GM12801 (cell line): ENCODE data around the gene ZNF365.

Source experiments
- TF ChIP-seq, protein P1 (sequence below): IDR thresholded peaks from one replicate; pipeline ENCODE4 v1.5.1; 2011; ENCODE audit warnings: control low read depth; ENCODE audit not compliant: insufficient read length; ENCODE audit errors: extremely low read depth

Gene ZNF365

DNA sequence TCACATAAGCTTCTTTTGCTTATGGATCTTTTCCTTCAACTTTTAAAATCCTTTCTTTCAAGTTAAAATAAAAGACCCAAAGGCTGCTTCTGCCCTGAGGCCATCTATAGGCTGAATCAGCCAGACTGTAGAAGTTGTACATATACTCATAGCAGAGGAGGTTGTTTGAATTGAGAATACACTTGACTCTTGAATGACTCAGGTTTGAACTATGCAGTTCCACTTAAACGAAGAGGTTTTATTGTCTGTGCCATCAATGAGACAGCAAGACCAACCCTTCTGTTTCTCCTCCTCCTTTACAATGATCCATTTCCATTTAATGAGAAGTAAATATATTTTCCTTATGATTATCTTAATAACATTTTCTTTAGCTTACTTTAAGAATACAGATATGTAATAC is 5.8 kb downstream of the ZNF365 start:
- TF ChIP-seq, protein P1, sequence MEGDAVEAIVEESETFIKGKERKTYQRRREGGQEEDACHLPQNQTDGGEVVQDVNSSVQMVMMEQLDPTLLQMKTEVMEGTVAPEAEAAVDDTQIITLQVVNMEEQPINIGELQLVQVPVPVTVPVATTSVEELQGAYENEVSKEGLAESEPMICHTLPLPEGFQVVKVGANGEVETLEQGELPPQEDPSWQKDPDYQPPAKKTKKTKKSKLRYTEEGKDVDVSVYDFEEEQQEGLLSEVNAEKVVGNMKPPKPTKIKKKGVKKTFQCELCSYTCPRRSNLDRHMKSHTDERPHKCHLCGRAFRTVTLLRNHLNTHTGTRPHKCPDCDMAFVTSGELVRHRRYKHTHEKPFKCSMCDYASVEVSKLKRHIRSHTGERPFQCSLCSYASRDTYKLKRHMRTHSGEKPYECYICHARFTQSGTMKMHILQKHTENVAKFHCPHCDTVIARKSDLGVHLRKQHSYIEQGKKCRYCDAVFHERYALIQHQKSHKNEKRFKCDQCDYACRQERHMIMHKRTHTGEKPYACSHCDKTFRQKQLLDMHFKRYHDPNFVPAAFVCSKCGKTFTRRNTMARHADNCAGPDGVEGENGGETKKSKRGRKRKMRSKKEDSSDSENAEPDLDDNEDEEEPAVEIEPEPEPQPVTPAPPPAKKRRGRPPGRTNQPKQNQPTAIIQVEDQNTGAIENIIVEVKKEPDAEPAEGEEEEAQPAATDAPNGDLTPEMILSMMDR, result no peak

DNA sequence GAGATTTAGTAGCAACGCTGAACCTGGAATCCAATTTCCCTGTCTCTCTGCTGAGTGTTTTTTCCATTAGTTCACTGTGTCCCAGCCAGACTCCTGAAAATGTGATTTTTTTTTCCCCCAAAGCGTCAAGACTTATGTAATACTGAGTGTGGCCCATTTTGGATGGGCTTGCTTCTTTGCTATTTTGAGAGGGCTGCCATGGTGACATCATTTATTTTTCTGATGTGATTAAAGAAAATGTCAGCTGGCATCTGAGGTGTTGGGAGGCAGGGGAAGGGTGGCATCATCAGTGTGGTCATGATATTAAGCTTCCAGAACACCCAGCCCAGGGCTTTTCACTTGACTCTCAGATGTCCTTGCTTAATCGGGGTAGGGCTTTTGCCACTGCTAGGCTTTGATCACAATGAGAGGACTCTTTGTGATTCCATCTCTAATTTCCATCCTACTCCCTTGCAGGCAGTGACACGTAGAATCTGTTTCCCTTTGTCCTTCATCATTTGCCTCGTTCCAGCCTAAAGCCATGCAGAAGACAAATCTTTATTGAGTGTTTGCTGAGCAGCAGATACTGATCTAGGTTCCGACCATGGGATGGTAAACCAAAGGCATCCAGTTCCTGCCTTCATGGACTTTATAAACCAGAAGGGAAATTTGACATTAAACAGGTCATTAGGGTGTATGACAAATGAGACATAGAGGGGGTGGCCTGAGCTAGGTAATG is 7.4 kb downstream of the ZNF365 start:
- TF ChIP-seq, protein P1, result no peak

DNA sequence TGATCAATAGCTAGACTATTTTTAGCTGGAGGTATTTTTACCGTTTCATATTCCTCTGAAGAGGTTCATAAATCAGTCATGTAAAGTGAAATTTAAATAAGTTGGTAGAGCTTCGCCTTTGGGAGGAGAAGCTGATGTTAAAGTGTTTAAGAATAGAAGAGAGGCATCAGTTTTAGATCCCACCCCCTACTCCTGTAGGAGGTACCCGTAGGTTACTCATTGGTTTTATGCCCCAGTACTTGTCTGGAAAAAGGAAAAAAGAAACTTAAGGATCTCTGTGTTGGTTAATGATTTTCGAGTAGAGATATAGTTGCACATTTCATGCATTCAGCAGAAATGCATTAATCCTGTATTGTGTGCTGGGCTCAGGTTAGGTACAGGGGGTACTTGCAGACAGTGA is 8.7 kb downstream of the ZNF365 start:
- TF ChIP-seq, protein P1, result no peak

DNA sequence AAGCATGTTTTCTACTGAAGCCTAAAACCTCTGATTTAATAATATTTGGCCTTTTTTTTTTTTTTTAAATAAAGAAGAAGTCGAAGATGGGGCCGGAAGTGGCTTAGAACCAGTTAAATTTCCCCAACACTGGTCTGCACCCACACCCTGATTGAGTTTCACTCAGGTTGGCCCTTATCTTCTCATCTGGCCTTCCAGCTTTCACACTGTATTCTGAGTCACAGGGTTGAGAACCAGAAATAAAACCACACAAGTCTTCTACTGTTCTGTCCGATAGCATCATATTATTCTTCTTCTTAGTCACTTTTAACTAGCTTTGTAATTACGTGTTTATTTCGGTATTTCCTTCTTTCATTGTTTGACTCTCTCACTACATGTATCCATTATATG is 9.9 kb downstream of the ZNF365 start:
- TF ChIP-seq, protein P1, result no peak

DNA sequence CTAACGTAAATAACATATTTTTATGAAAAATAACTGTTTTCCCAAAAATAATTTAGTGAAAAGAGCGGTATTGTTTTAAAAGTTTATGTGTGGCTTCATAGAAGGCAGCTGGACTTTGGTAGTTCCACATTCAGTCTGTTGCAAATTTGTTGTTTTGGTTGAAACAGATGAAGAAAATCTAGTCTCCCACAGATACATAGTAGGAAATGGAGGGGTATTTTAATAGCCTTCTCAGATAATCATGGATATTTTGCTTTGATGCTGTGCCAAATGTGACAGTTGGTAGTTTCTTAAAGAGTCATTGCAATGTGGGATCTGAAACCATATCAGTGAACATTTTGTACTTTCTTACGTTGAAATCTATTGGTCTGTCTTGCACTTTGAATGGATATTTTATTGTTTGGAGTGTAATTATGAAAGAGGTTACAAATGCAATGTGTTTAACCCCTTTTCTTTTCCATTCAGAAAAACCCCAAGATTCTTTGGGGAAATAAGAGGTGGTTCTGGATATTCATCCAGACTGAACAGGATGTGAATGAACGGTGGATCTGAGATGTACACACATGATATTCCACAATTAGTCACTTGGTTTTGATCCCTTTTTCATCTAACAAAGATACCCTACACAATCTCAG is 10.4 kb downstream of the ZNF365 start:
- TF ChIP-seq, protein P1, result no peak

DNA sequence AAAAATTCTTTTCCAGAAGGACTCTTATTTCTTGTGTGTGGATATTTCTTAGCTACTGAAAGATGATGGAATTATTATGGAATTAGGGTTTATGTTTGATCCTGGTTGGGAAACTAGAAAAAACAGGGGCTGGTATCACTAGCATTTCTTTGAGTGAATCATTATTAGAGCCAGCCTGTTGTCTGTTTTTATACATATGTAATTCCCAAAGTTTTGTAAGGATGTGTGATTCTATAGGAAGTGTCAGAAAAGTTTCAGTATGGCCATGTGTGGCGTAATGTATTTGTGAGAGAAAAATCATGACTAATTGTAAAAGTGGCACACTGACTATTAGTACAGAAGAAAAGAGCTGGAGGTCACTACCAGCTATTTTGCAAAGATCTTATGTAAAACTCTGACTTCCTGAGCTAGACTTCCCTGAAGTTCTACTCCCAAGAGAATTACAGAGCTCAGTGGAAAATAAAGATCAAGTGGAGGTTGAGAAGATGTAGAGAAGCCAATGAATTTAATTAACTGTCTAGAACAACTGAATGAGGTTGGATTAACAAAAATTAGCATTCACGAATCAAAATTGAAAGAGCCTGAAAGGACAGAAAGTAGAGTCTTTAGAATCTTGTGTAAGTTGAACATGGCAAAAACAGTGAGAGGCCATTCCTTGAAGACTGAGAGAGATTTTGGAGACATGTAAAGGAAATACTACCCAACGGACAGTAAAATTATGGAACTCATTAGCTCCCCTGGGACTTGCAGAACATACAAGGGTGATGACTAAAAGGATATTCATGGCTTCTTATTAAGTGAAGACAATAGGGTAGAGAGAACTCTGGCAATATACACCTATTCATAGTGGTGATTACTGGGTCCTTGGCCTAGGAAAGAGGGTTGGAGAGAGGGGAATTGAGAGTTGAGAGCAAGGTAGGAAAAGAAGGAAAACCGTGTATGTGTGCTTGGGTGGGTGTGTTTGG is 12.5 kb downstream of the ZNF365 start:
- TF ChIP-seq, protein P1, result no peak

DNA sequence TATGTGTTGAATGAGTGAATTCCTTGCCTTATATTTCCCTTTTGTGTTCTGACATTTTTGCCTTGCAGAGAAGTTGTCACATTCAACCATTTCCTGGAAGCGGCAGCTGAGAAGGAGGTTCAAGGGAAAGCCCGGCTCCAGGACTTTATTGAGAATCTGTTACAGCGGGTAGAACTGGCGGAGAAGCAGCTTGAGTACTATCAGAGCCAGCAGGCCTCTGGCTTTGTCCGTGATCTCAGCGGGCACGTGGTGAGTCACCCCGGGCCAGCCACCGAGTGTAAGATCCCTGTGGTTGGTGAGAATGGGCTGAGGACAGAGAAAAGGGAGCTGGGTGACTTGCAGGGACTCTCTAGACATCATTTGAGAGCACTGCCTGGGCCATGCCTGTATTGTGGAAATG is 14.2 kb downstream of the ZNF365 start:
- TF ChIP-seq, protein P1, result no peak
